Aorta (tissue), 5 donors: ENCODE results near the gene ZNF774. TPM values are rescaled to one million over a fixed set of nuclear protein-coding genes. Genes with fewer than 3 reads are reported as not detected.
A peak's percentile ranks its signal among the peaks of the same experiment; 100 is the strongest.
"Not testable (repeated sequence)": the region's sequence is repeated elsewhere in the genome, so short reads cannot be mapped to it uniquely, and the experiment has no call there.

Experiments used
- ATAC-seq: fragments of 200-7000 bp; cut with Tn5 transposase; one replicate; pipeline ENCODE4 v1.9.1; 2022; ENCODE audit warnings: moderate library complexity; ENCODE audit not compliant: low FRiP score
- DNase-seq, 2 donors: peaks; one replicate each; pipeline ENCODE4 v3.0.0-alpha.2; 2020
- H3K27ac ChIP-seq, 2 donors: one replicate each; pipeline ENCODE4 v1.5.1; 2013; ENCODE audit warnings: low read length in 2 of 2, mild to moderate bottlenecking in 2 of 2, moderate library complexity in 2 of 2, control low read depth in 1 of 2, inconsistent platforms in 1 of 2, low read depth in 1 of 2
- H3K27me3 ChIP-seq, 2 donors: one replicate each; pipeline ENCODE4 v1.6.1; 2013; ENCODE audit warnings: control low read depth in 1 of 2, low read length in 1 of 2, mild to moderate bottlenecking in 1 of 2, moderate library complexity in 1 of 2; ENCODE audit not compliant: insufficient read depth in 2 of 2, control insufficient read depth in 1 of 2
- H3K36me3 ChIP-seq, 2 donors: one replicate each; pipeline ENCODE4 v1.6.1; 2013; ENCODE audit warnings: control low read depth in 1 of 2, low read length in 1 of 2, mild to moderate bottlenecking in 1 of 2; ENCODE audit not compliant: insufficient read depth in 2 of 2, control insufficient read depth in 1 of 2
- H3K4me1 ChIP-seq, 2 donors: one replicate each; pipeline ENCODE4 v1.6.1; 2013; ENCODE audit warnings: low read length in 2 of 2, control low read depth in 1 of 2, mild to moderate bottlenecking in 1 of 2, moderate library complexity in 1 of 2; ENCODE audit not compliant: insufficient read depth in 2 of 2, control insufficient read depth in 1 of 2
- H3K4me3 ChIP-seq, 2 donors: one replicate each; pipeline ENCODE4 v1.5.1; 2013; ENCODE audit warnings: low read length in 2 of 2, control low read depth in 1 of 2, mild to moderate bottlenecking in 1 of 2
- H3K9me3 ChIP-seq: one replicate; pipeline ENCODE4 v1.6.1; 2013; ENCODE audit warnings: mild to moderate bottlenecking, low read length; ENCODE audit not compliant: control insufficient read depth
- WGBS, 2 donors: extraction: QIAGEN DNeasy Blood & Tissue Kit; methylation state at CpG; one replicate each; pipeline ENCODE4 v1.1.7; 2013; 5-methylcytosine and 5-hydroxymethylcytosine counted together
- intact Hi-C, 2 donors: fragments of 100-400 bp; cut with DNase I; formaldehyde crosslinking; loops; one replicate each; pipeline versions ENCODE4 v1.14.2 to v1.15.0; 2022
- polyA plus RNA-seq, 2 donors: library from polyadenylated mRNA; stranded (reverse); fragments of 200-250 nt; gene quantifications; one replicate each; pipeline ENCODE4 v1.2.3, GENCODE V29; 2013
- total RNA-seq, 2 donors: library from RNA; stranded (reverse); fragmentation: NEBNext Ultra II Directional; extraction: Animal tissue kit (Norgen Biotek cat#: 25700); gene quantifications; one replicate each; pipeline ENCODE4 v1.2.1, GENCODE V29; 2021
- donor health status: healthy with polysubstance abuse.
- donor health status: Bipolar disorder and iron deficiency.
- donor health status: DM: no; HTN: no; CAD: no.
- donor health status: DM: no; HTN: no; CAD: no.
- donor health status: DM: yes; HTN: yes; CAD: no.

The ZNF774 gene
- total and polyA plus RNA-seq, 4 donors: 0.50 to 7.4 (median 4.4) TPM

DNA sequence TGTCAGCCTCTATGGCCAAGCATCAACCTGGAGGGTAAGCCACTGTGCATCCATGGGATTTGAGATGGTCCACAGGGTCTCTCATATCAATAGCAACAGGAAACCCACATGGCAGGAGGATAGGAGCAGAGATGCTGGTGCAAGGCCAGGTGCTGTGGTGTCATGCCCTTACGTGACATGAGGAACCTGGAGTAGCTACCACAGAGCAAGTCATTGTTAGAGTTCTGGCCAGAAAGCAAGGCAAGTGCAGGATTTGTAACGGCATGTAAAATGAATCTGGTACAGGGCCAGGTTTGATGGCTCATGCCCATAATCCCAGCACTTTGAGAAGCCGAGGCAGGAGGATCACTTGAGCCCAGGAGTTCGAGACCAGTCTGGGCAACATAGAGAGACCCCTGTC lies 14.8 kb upstream of the ZNF774 start:
- no peaks in the 10 kb centered on the region for H3K36me3 ChIP-seq
- no peak for DNase-seq
- 68 to 70% methylated on average over 4 of the region's 4 CpGs for WGBS, 2 donors
- no peaks in the 10 kb centered on the region for H3K4me1 ChIP-seq
- no peak overlapping the region for H3K27ac ChIP-seq
- H3K9me3 ChIP-seq: no peaks in the 10 kb centered on the region
- intact Hi-C loops: no loop called here
- no peaks in the 10 kb centered on the region for H3K27me3 ChIP-seq
- no peak for ATAC-seq
- H3K4me3 ChIP-seq: no peak overlapping the region

DNA sequence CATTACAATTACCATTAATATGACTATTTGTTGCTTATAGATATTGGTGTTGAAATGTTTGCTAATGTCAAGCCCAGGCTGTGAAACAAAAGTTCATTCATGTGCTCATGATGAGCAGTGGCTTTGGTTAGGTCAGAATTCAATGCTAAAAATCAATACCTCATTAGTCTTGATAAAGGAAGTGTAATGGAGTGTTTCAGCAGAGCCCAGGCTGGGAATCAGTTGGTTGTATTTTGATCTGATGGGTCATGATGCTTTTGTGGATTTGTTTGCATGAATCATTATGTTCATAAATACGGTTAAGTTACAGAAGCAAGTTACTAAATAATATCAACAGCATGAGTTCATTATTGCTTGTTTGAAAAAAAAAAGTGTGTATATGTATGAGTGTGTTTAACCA lies 13.6 kb upstream of the ZNF774 start:
- no peaks in the 10 kb centered on the region for H3K36me3 ChIP-seq
- no peak for ATAC-seq
- 92 to 97% methylated on average over 1 of the region's 1 CpG for WGBS, 2 donors

GRCh38 chr15:90340345-90340744 lies 11.7 kb upstream of the ZNF774 start:
- Histone ChIP-seq H3K4me3 (no peak overlapping the region), H3K36me3 (no peaks in the 10 kb centered on the region), H3K27ac (no peak overlapping the region), H3K4me1 (peaks cover 0 to 4% of the 10 kb centered on the region in 2 donors), H3K27me3 (no peaks in the 10 kb centered on the region), H3K9me3 (no peaks in the 10 kb centered on the region)
- DNase-seq: no peak
- no peak for ATAC-seq
- WGBS, 2 donors: 84 to 86% methylated on average over 6 of the region's 6 CpGs
- intact Hi-C loops: loop anchor here in 1 of 2 donors (5.0 kb wide), 1 partner anchor 547 kb away; no protein-coding TSS in a partner anchor

More for the DNA sequence above, 13.6 kb upstream of the ZNF774 start:
- peaks cover 0 to 4% of the 10 kb centered on the region in 2 donors for H3K4me1 ChIP-seq
- H3K9me3 ChIP-seq: no peaks in the 10 kb centered on the region
- DNase-seq: no peak
- H3K27ac ChIP-seq: no peak overlapping the region
- no peaks in the 10 kb centered on the region for H3K27me3 ChIP-seq
- intact Hi-C loops: no loop called here
- H3K4me3 ChIP-seq: no peak overlapping the region

DNA sequence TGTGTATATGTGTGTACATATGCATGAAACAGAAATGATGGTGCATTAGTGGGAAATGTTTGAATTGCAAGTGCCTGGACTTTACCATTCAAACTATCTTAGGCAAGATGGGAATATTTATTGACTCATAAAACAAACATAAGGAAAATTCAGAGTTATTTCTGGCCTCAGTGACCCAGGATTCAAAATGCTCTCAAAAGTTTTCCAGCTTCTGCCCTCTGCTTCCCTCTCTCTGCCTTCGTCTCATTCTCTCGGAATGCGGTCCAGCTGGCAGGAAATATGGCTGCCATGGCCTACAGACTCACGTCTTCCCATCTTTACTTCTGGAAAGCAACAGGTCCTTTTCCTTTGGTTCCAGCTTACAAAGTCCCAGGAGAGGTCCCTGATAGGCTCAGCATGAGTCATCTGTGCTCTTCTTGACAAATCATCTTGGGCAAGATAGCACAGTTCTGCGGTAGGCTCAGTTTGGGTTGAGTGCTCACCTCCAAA lies 8.7 kb upstream of the ZNF774 start:
- DNase-seq: peak; percentile 79 to 83
- H3K36me3 ChIP-seq: no peaks in the 10 kb centered on the region
- WGBS, 2 donors: 0 to 8% methylated on average over 5 of the region's 5 CpGs
- no peaks in the 10 kb centered on the region for H3K9me3 ChIP-seq
- H3K27me3 ChIP-seq: no peaks in the 10 kb centered on the region
- intact Hi-C loops: loop anchor here in 1 of 2 donors (5.0 kb wide), 1 partner anchor 544 kb away; no protein-coding TSS in a partner anchor
- H3K4me1 ChIP-seq: peaks cover 0 to 4% of the 10 kb centered on the region in 2 donors
- no peak overlapping the region for H3K4me3 ChIP-seq
- H3K27ac ChIP-seq: peak overlapping the region; percentile 46 to 93
- ATAC-seq: peak; percentile 26

DNA sequence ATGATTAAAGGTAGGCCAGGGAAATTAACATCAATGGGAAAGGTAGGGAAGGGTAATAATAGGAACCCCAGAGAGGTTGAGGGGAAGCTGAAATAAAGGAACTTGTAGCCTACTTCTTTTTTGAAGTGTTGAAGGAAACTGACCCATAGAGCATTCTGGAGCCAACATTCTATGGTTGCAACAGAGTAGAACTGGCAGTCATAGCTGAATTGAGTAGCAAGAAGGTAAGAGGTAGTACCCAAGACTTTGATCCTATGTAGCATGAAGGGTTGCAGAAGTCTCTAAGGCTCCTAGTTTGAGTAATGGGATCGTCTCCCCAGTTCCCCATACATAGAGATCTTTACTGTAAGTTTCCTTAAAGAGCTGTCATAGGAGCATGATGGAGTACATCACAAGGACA lies 7.4 kb upstream of the ZNF774 start:
- 98 to 100% methylated on average over 1 of the region's 1 CpG for WGBS, 2 donors
- intact Hi-C loops: loop anchor here in 1 of 2 donors (5.0 kb wide), 1 partner anchor 543 kb away; no protein-coding TSS in a partner anchor

GRCh38 chr15:90345857-90346256 lies 6.2 kb upstream of the ZNF774 start:
- DNase-seq (peak in 1 of 2 donors; percentile 66), ATAC-seq (no peak)
- Histone ChIP-seq H3K27ac (no peak overlapping the region), H3K4me3 (no peak overlapping the region), H3K27me3 (no peaks in the 10 kb centered on the region), H3K36me3 (no peaks in the 10 kb centered on the region), H3K9me3 (no peaks in the 10 kb centered on the region), H3K4me1 (peaks cover 0 to 4% of the 10 kb centered on the region in 2 donors)
- 55 to 65% methylated on average over 2 of the region's 2 CpGs for WGBS, 2 donors
- intact Hi-C loops: no loop called here

More for the DNA sequence above, 7.4 kb upstream of the ZNF774 start:
- Histone ChIP-seq H3K27ac (no peak overlapping the region), H3K4me1 (peaks cover 0 to 4% of the 10 kb centered on the region in 2 donors), H3K4me3 (no peak overlapping the region), H3K36me3 (no peaks in the 10 kb centered on the region), H3K27me3 (no peaks in the 10 kb centered on the region), H3K9me3 (no peaks in the 10 kb centered on the region)
- DNase-seq (no peak), ATAC-seq (no peak)

DNA sequence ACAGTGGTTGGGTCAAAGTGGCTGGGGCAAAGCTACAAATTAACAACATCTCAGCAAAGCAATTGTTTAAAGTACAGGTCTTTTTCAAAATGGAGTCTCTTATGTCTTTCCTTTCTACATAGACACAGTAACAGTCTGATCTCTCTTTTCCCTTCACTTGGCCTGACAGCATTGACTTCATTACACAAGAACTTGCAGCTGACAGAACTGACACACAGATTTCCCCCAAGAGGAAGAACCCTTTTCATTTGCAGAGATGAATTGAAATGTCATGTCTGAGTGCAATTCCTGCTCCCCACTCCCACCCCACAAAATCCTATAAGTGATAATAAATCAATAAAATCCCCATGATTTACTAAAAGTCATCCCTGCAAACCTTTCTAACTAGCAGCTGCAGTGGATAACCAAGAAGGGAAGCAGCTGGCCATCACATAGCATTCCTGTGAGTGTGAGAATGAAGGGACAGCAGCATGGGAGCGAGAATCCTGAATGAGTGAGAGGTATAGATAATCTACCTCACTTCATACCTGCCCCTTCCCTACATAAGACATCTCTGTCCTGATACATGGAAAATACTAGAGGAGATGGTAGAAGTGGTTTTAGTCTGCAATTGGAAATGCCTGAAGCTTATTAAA lies 4.5 kb upstream of the ZNF774 start:
- H3K27me3 ChIP-seq, H3K27ac ChIP-seq, intact Hi-C loops, H3K9me3 ChIP-seq, DNase-seq, ATAC-seq, H3K4me1 ChIP-seq, H3K4me3 ChIP-seq, H3K36me3 ChIP-seq: not testable (repeated sequence)
- 99 to 100% methylated on average over 1 of the region's 1 CpG for WGBS, 2 donors

DNA sequence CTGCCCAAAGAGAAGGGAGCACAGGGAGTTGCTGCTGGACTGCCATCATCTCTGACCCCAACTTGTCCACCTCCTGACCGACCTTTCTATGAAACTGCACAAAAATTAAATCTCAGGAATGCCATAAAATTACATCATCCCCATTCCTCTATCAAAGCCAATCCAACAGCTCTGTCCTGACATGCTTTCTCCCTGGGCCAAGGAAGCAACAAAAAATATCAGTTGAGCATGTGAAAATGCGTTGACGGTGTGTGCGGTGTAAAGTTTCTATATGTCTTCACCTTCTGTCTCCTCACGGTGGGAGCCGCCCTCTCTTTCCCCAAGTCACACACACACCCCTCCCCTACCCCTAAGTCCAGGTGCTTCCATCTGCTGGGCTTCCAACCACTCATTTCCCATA lies 3.6 kb upstream of the ZNF774 start:
- intact Hi-C loops: no loop called here
- Histone ChIP-seq H3K4me3 (no peak overlapping the region), H3K36me3 (no peaks in the 10 kb centered on the region), H3K27me3 (no peaks in the 10 kb centered on the region), H3K27ac (no peak overlapping the region), H3K4me1 (no peaks in the 10 kb centered on the region), H3K9me3 (no peaks in the 10 kb centered on the region)
- ATAC-seq: no peak
- WGBS, 2 donors: 87 to 90% methylated on average over 6 of the region's 6 CpGs
- DNase-seq: no peak

- no peaks in the 10 kb centered on the region for H3K9me3 ChIP-seq
- H3K36me3 ChIP-seq: no peaks in the 10 kb centered on the region
- H3K4me1 ChIP-seq: no peaks in the 10 kb centered on the region
- DNase-seq (no peak), ATAC-seq (no peak)
- intact Hi-C loops: no loop called here
- H3K27ac ChIP-seq: no peak overlapping the region
- WGBS, 2 donors: 96% methylated on average over 21 of the region's 21 CpGs
- H3K4me3 ChIP-seq: no peak overlapping the region
- H3K27me3 ChIP-seq: no peaks in the 10 kb centered on the region
Measured at GRCh38 chr15:90349072-90349471, 3.0 kb upstream of the ZNF774 start.
